Measurements from ENCODE around the gene CNPY1. TPM values are rescaled to one million over a fixed set of nuclear protein-coding genes. Genes with fewer than 3 reads are reported as not detected.

CNPY1 gene
- total RNA-seq, 1 experiment from 2014 or later: not detected

- Histone ChIP-seq H3K9me3 (ENCODE audit: control insufficient read depth, insufficient read depth, low read depth, low read length) (no peaks in the 10 kb centered on the region), H3K4me1 (ENCODE audit: control insufficient read depth, insufficient read depth, low read length) (peaks cover 6% of the 10 kb centered on the region; the same call in 1 of the 2 replicates), H3K4me3 (ENCODE audit: low read depth in 2 of 2, low read length in 2 of 2) (no peak overlapping the region), H3K27ac (ENCODE audit: low read length) (no peak overlapping the region), H3K27me3 (ENCODE audit: control insufficient read depth, insufficient read depth, low read length) (peaks cover 38% of the 10 kb centered on the region), H3K36me3 (ENCODE audit: control insufficient read depth, insufficient read depth, low read length) (no peaks in the 10 kb centered on the region)
- in situ Hi-C loops (cut with HindIII; ENCODE audit: low pct_unique_long_range_greater_than_20kb, low sequenced_read_pairs): no loop called here
- ChIA-PET CTCF (no interaction called here), POLR2A (no interaction called here)
- no peak for TF ChIP-seq SIN3A (IDR thresholded peaks at IDR 0.05; ENCODE audit: borderline replicate concordance, insufficient read depth, low read depth, low read length)
- no peak for TF ChIP-seq TCF7L2 (IDR thresholded peaks at IDR 0.05; ENCODE audit: low read depth, low read length)
- TF ChIP-seq REST (IDR thresholded peaks at IDR 0.05; ENCODE audit: insufficient read depth in 1 of 2, low read depth in 2 of 2, low read length in 1 of 2): no peak
- no peak for TF ChIP-seq POLR2AphosphoS5 (IDR thresholded peaks at IDR 0.05; ENCODE audit: low read depth, low read length)
- TF ChIP-seq CTCF (IDR thresholded peaks at IDR 0.05): no peak
- ATAC-seq (no peak), DNase-seq (ENCODE audit: low read depth, low spot score) (no peak)
- BruUV-seq (replicated peaks): no TSS peak
- intact Hi-C loops (cut with micrococcal nuclease; ENCODE audit: unreplicated experiment): no loop called here
Measured at GRCh38 chr7:155451840-155452239, 94.5 kb downstream of the CNPY1 start.

Other genes starting within 250 kb of the CNPY1 start
- 92.6 TPM for gene INSIG1, start 248.7 kb downstream of the CNPY1 start, total RNA-seq (2021; ENCODE audit: unreplicated experiment)
- gene EN2, start 88.4 kb downstream of the CNPY1 start, total RNA-seq (2021; ENCODE audit: unreplicated experiment): 1.5 TPM
- gene RBM33, start 98.1 kb upstream of the CNPY1 start, total RNA-seq (2021; ENCODE audit: unreplicated experiment): 61.1 TPM

Measured in Panc1 (cell line).